ENCODE measurements around the gene GJB3.
"Not testable (repeated sequence)": the region's sequence is repeated elsewhere in the genome, so short reads cannot be mapped to it uniquely, and the experiment has no call there.

The GJB3 gene

GRCh38 chr1:34803770-34804169 is 22.8 kb downstream of the GJB3 start:
- Histone ChIP-seq H3K4me1 (peaks cover 2% of the 10 kb centered on the region; the same call in 1 of the 2 replicates), H3K9me3 (no peaks in the 10 kb centered on the region), H3K36me3 (replicated peaks) (no peaks in the 10 kb centered on the region), H3K4me3 (no peak overlapping the region), H3K27me3 (ENCODE audit: low read depth) (peaks cover 8% of the 10 kb centered on the region)
- in situ Hi-C loops (cut with MboI; ENCODE audit: low sequenced_read_pairs), result no loop called here
- no peak for DNase-seq (ENCODE audit: low spot score in 2 of 2)

- Histone ChIP-seq H3K4me1 (peaks cover 2% of the 10 kb centered on the region; the same call in 1 of the 2 replicates), H3K36me3 (replicated peaks) (no peaks in the 10 kb centered on the region), H3K4me3 (no peak overlapping the region), H3K9me3 (no peaks in the 10 kb centered on the region), H3K27me3 (ENCODE audit: low read depth) (peaks cover 6% of the 10 kb centered on the region; the same call in 1 of the 2 replicates)
- in situ Hi-C loops (cut with MboI; ENCODE audit: low sequenced_read_pairs), result no loop called here
- DNase-seq (ENCODE audit: low spot score in 2 of 2), result no peak
Observed at GRCh38 chr1:34806396-34806795, 25.4 kb downstream of the GJB3 start.

- peaks cover 6% of the 10 kb centered on the region; the same call in 1 of the 2 replicates for H3K27me3 ChIP-seq (ENCODE audit: low read depth)
- peak in 1 of 2 experiments; percentile 31 for DNase-seq (ENCODE audit: low spot score in 2 of 2)
- H3K4me3 ChIP-seq, result no peak overlapping the region
- in situ Hi-C loops (cut with MboI; ENCODE audit: low sequenced_read_pairs), result no loop called here
- peaks cover 2% of the 10 kb centered on the region; the same call in 1 of the 2 replicates for H3K4me1 ChIP-seq
- no peaks in the 10 kb centered on the region for H3K36me3 ChIP-seq (replicated peaks)
- H3K9me3 ChIP-seq, result no peaks in the 10 kb centered on the region
Observed at GRCh38 chr1:34808051-34808810, 27.2 kb downstream of the GJB3 start.

GRCh38 chr1:34810781-34811180 is 29.8 kb downstream of the GJB3 start:
- H3K36me3 ChIP-seq (replicated peaks); H3K4me3 ChIP-seq; H3K27me3 ChIP-seq (ENCODE audit: low read depth); H3K4me1 ChIP-seq; H3K9me3 ChIP-seq; DNase-seq (ENCODE audit: low spot score in 2 of 2); in situ Hi-C loops (cut with MboI; ENCODE audit: low sequenced_read_pairs): not testable (repeated sequence)

- in situ Hi-C loops (cut with MboI; ENCODE audit: low sequenced_read_pairs), result no loop called here
- Histone ChIP-seq H3K36me3 (replicated peaks) (no peaks in the 10 kb centered on the region), H3K9me3 (no peaks in the 10 kb centered on the region), H3K4me3 (no peak overlapping the region), H3K4me1 (no peaks in the 10 kb centered on the region), H3K27me3 (ENCODE audit: low read depth) (peaks cover 14% of the 10 kb centered on the region)
- no peak for DNase-seq (ENCODE audit: low spot score in 2 of 2)
Observed at GRCh38 chr1:34816332-34816731, 35.3 kb downstream of the GJB3 start.

- H3K4me3 ChIP-seq, result no peak overlapping the region
- peaks cover 19% of the 10 kb centered on the region for H3K27me3 ChIP-seq (ENCODE audit: low read depth)
- H3K4me1 ChIP-seq, result no peaks in the 10 kb centered on the region
- no peaks in the 10 kb centered on the region for H3K9me3 ChIP-seq
- no peak for DNase-seq (ENCODE audit: low spot score in 2 of 2)
- in situ Hi-C loops (cut with MboI; ENCODE audit: low sequenced_read_pairs), result no loop called here
- H3K36me3 ChIP-seq (replicated peaks), result no peaks in the 10 kb centered on the region
Observed at GRCh38 chr1:34816778-34817177, 35.8 kb downstream of the GJB3 start.

- DNase-seq (ENCODE audit: low spot score in 2 of 2); H3K4me1 ChIP-seq; H3K36me3 ChIP-seq (replicated peaks); in situ Hi-C loops (cut with MboI; ENCODE audit: low sequenced_read_pairs); H3K9me3 ChIP-seq; H3K4me3 ChIP-seq: not testable (repeated sequence)
- peaks cover 27% of the 10 kb centered on the region for H3K27me3 ChIP-seq (ENCODE audit: low read depth)
Observed at GRCh38 chr1:34818862-34819261, 37.8 kb downstream of the GJB3 start.

- no peak for DNase-seq (ENCODE audit: low spot score in 2 of 2)
- H3K36me3 ChIP-seq (replicated peaks), result no peaks in the 10 kb centered on the region
- in situ Hi-C loops (cut with MboI; ENCODE audit: low sequenced_read_pairs), result no loop called here
- H3K27me3 ChIP-seq (ENCODE audit: low read depth), result peaks cover 25% of the 10 kb centered on the region
- H3K9me3 ChIP-seq, result no peaks in the 10 kb centered on the region
- H3K4me3 ChIP-seq, result no peak overlapping the region
- H3K4me1 ChIP-seq, result no peaks in the 10 kb centered on the region
Observed at GRCh38 chr1:34822202-34822601, 41.2 kb downstream of the GJB3 start.

GRCh38 chr1:34824817-34825454 is 43.9 kb downstream of the GJB3 start:
- Histone ChIP-seq H3K9me3 (no peaks in the 10 kb centered on the region), H3K27me3 (ENCODE audit: low read depth) (peaks cover 16% of the 10 kb centered on the region; the same call in 1 of the 2 replicates), H3K4me3 (no peak overlapping the region), H3K36me3 (replicated peaks) (no peaks in the 10 kb centered on the region), H3K4me1 (no peaks in the 10 kb centered on the region)
- no peak for DNase-seq (ENCODE audit: low spot score in 2 of 2)
- in situ Hi-C loops (cut with MboI; ENCODE audit: low sequenced_read_pairs), result no loop called here

GRCh38 chr1:34825455-34826091 is 44.6 kb downstream of the GJB3 start:
- no peak for DNase-seq (ENCODE audit: low spot score in 2 of 2)
- in situ Hi-C loops (cut with MboI; ENCODE audit: low sequenced_read_pairs), result no loop called here
- H3K4me1 ChIP-seq, result no peaks in the 10 kb centered on the region

GRCh38 chr1:34827341-34827941 is 46.4 kb downstream of the GJB3 start:
- Histone ChIP-seq H3K9me3 (no peaks in the 10 kb centered on the region), H3K4me3 (no peak overlapping the region), H3K27me3 (ENCODE audit: low read depth) (peaks cover 4% of the 10 kb centered on the region; the same call in 1 of the 2 replicates), H3K4me1 (no peaks in the 10 kb centered on the region), H3K36me3 (replicated peaks) (no peaks in the 10 kb centered on the region)
- in situ Hi-C loops (cut with MboI; ENCODE audit: low sequenced_read_pairs), result no loop called here
- DNase-seq (ENCODE audit: low spot score in 2 of 2), result no peak

More at GRCh38 chr1:34825455-34826091, 44.6 kb downstream of the GJB3 start:
- Histone ChIP-seq H3K9me3 (no peaks in the 10 kb centered on the region), H3K36me3 (replicated peaks) (no peaks in the 10 kb centered on the region), H3K27me3 (ENCODE audit: low read depth) (peaks cover 16% of the 10 kb centered on the region; the same call in 1 of the 2 replicates), H3K4me3 (no peak overlapping the region)

- no peak for DNase-seq (ENCODE audit: low spot score in 2 of 2)
- no peak overlapping the region for H3K4me3 ChIP-seq
- no peaks in the 10 kb centered on the region; the same call in 1 of the 2 replicates for H3K27me3 ChIP-seq (ENCODE audit: low read depth)
- in situ Hi-C loops (cut with MboI; ENCODE audit: low sequenced_read_pairs), result no loop called here
- no peaks in the 10 kb centered on the region for H3K9me3 ChIP-seq
- H3K4me1 ChIP-seq, result no peaks in the 10 kb centered on the region
- no peaks in the 10 kb centered on the region for H3K36me3 ChIP-seq (replicated peaks)
Observed at GRCh38 chr1:34828611-34829010, 47.6 kb downstream of the GJB3 start.

- no peaks in the 10 kb centered on the region for H3K36me3 ChIP-seq (replicated peaks)
- H3K4me1 ChIP-seq, result no peaks in the 10 kb centered on the region
- no peaks in the 10 kb centered on the region; the same call in 1 of the 2 replicates for H3K27me3 ChIP-seq (ENCODE audit: low read depth)
- no peak for DNase-seq (ENCODE audit: low spot score in 2 of 2)
- in situ Hi-C loops (cut with MboI; ENCODE audit: low sequenced_read_pairs), result no loop called here
- H3K4me3 ChIP-seq, result no peak overlapping the region
- H3K9me3 ChIP-seq, result no peaks in the 10 kb centered on the region
Observed at GRCh38 chr1:34829250-34829649, 48.2 kb downstream of the GJB3 start.

All from HAP-1 (cell line).